ENCODE results near the gene ZNF106.

GRCh38 chr15:42447599-42447998 lies 43.3 kb downstream of the ZNF106 start:
- TF ChIP-seq CTCF (conservative IDR thresholded peaks at IDR 0.05; ENCODE audit: low read depth, low read length) (no peak), USF2 (IDR thresholded peaks at IDR 0.05; ENCODE audit: low read depth, low read length) (no peak), FOS (IDR thresholded peaks at IDR 0.05; ENCODE audit: low read depth, low read length) (no peak), MAFK (IDR thresholded peaks at IDR 0.05; ENCODE audit: low read depth, low read length) (no peak), RFX5 (IDR thresholded peaks at IDR 0.05; ENCODE audit: low read depth, low read length) (no peak), POLR2A (IDR thresholded peaks at IDR 0.05; ENCODE audit: low read depth, low read length) (no peak), CHD1 (IDR thresholded peaks at IDR 0.05; ENCODE audit: low read depth, low read length) (no peak), RCOR1 (IDR thresholded peaks at IDR 0.05; ENCODE audit: insufficient replicate concordance, low read length) (no peak), CEBPB (IDR thresholded peaks at IDR 0.05; ENCODE audit: low read depth, low read length) (no peak), RAD21 (IDR thresholded peaks at IDR 0.05; ENCODE audit: low read length) (no peak), SMC3 (IDR thresholded peaks at IDR 0.05; ENCODE audit: low read depth, low read length) (no peak)
